Measurements from ENCODE around the gene GJA4.

GJA4 gene

DNA sequence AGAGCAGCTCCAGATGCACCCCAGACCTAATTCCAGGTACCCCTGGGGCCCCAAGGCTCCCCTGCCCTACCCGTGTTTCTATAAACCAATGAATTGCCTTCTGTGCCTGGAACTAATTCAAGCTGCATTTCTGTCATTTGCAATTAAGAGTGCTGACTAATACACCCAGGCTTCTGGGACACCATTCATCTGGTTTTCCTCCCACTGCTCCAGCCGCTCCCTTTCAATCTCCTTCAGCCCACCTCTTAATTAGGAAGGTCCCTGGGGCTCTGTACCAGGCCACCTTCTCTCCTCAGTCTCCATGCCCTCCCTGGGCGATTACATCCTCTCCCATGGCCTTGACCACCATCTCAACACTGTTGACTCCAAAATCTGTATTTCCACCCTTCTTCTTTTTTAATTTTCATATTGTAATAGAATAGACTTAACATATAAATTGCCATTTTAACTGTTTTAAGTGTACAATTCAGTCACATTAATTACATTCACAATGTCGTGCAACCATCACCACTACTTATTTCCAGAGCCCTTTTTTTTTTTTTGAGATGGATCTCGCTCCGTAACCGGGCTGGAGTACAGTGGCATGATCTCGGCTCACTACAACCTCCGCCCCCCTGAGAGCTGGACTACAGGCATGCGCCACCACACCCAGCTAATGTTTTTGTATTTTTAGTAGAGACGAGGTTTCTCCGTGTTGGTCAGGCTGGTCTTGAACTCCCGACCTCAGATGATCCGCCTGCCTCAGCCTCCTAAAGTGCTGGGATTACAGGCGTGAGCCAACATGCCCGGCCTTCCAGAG is 21.0 kb upstream of the GJA4 start:
- TF ChIP-seq, protein P1, sequence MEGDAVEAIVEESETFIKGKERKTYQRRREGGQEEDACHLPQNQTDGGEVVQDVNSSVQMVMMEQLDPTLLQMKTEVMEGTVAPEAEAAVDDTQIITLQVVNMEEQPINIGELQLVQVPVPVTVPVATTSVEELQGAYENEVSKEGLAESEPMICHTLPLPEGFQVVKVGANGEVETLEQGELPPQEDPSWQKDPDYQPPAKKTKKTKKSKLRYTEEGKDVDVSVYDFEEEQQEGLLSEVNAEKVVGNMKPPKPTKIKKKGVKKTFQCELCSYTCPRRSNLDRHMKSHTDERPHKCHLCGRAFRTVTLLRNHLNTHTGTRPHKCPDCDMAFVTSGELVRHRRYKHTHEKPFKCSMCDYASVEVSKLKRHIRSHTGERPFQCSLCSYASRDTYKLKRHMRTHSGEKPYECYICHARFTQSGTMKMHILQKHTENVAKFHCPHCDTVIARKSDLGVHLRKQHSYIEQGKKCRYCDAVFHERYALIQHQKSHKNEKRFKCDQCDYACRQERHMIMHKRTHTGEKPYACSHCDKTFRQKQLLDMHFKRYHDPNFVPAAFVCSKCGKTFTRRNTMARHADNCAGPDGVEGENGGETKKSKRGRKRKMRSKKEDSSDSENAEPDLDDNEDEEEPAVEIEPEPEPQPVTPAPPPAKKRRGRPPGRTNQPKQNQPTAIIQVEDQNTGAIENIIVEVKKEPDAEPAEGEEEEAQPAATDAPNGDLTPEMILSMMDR (IDR thresholded peaks at IDR 0.05) = no peak

DNA sequence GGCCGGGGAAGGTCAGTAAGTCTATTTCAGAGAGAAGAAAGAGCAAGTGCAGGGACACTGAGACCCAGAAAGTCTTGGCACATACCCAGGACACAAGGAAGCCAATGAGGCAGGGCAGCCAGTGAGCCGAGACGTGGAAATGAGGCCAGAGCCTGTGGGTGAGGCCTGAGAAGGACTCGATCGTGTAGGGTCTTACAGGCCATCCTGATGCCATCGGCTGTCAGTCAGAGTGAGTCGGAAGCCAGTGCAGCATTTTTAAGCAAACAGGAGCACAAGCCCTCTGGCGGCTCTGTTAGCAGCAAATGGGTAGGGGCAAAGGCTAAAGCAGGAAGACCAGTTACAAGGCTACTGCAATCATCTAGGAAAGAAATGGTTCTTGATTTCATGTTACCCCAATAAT is 17.8 kb upstream of the GJA4 start:
- TF ChIP-seq, protein P1 (IDR thresholded peaks at IDR 0.05) = no peak

DNA sequence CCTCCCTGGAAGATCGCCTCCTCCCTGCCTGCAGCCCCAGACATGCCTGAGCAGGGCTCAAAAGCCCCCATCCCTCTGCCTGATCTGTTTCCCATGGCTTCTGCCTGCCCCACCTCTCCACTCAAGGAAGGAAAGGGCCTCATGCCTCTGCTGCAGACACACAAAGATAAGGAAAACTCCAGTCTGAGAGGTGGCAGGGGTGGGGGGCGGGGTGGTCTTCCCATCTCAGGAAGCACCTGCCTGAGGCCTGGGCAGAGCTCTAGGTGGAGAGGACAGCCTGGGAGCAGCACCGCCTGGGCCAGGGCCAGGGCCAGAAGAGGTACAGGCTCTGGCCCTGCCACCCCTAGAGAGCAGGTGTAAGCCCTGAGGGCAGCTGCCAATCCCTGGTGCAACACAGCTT is 15.9 kb upstream of the GJA4 start:
- TF ChIP-seq, protein P1 (IDR thresholded peaks at IDR 0.05) = no peak

DNA sequence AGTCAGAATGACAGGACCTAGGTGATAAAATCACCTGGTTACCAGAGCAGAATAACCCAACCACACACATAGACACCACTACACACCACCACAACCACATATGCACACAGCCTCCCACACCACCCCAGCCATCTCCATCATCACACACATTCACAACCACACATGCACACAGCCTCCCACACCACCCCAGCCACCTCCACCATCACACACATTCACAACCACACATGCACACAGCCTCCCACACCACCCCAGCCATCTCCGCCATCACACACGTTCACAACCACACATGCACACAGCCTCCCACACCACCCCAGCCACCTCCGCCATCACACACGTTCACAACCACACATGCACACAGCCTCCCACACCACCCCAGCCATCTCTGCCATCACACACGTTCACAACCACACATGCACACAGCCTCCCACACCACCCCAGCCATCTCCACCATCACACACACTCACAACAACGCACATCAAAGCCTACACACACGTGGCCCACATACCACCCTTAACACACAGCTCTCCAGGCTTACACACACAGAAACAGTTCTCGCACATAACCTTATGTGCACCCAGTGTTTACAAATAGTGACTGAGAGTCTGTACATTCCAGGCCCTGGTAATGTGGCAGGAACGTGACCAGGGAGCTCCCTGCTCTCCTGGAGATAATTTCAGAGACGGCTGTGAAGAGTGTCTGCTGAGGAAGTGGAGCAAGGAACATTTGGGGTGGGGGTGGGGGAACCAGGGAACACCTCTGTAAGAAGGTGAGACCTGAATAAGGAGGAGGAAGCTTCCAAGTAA is 15.1 kb upstream of the GJA4 start:
- TF ChIP-seq, protein P1 (IDR thresholded peaks at IDR 0.05) = no peak

DNA sequence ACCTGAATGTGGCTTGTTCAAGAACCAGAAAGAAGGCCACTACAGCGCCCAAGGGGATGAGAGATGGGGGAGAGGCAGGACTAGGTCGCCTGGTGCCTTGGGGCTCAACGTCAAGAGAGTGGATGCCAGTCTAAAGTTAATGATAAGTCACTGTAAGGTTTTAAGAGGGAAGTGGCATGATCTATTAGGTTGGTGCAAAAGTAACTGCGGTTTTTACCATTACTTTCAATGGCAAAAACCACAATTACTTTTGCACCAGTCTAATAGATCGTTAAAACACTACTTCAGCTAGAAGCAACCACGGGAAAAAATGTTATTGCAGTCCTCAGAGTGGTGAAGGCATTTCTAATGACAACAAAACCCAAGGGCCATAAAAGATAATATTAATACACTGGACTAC is 14.4 kb upstream of the GJA4 start:
- TF ChIP-seq, protein P1 (IDR thresholded peaks at IDR 0.05) = no peak

DNA sequence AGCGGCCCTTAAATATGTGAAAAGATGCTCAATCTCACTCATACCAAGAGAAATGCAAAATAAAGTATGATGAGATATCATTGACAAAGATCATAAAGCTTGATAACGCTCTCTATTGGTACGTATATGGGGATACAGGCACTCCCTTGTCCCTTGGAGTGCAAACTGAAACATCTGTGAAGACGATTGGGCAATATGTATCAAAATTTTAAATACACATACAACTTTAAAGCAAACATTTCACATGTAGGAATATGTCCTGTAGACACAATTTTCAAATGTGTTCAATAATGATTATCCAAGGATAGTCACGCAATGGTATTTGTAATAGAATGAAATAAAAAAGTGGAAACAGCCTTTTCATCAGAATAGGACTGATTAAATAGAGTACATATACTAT is 13.8 kb upstream of the GJA4 start:
- TF ChIP-seq, protein P1 (IDR thresholded peaks at IDR 0.05) = no peak

DNA sequence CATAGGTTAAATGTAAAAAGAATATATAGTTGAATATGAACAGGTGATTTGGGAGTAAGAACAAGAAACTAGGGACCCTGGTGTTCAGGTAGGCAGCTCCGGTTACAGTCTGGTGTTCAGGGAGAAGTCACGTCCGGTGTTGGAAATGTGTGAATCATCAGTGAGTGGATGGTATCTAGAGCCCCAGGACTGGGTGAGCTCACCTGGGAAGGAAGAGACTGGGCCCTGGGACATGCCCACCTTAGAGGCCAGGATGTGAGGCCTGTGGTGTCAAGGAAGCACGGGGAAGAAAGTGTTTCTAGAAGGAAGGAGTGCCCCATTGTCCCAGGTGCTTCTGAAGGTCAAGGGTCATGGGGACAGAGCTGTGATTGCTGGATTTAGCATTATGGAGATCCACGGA is 13.3 kb upstream of the GJA4 start:
- TF ChIP-seq, protein P1 (IDR thresholded peaks at IDR 0.05) = no peak

Data from LNCAP (cell line).